ENCODE measurements around the gene FGD3. TPM values are rescaled to one million over a fixed set of nuclear protein-coding genes. Genes with fewer than 3 reads are reported as not detected.

Gene FGD3
- total and polyA plus RNA-seq, 2 experiments from 2014 or later = not detected

- TF ChIP-seq EZH2phosphoT487 (IDR thresholded peaks at IDR 0.05; ENCODE audit: insufficient read depth, low read depth) = no peak
- no peak for TF ChIP-seq EZH2 (IDR thresholded peaks at IDR 0.05; ENCODE audit: insufficient read depth, poor library complexity, severe bottlenecking)
- Histone ChIP-seq H3K9me3 (ENCODE audit: low read depth) (no peaks in the 10 kb centered on the region), H3K4me1 (ENCODE audit: insufficient read depth) (no peaks in the 10 kb centered on the region), H3K79me2 (ENCODE audit: insufficient read depth) (no peaks in the 10 kb centered on the region), H3F3A (ENCODE audit: insufficient read depth) (no peaks in the 10 kb centered on the region), H3K9ac (no peak overlapping the region), H2AFZ (no peak overlapping the region), H3K27me3 (replicated peaks; ENCODE audit: insufficient read depth) (no peaks in the 10 kb centered on the region), H3K4me2 (ENCODE audit: unreplicated experiment) (no peak overlapping the region), H3K9me2 (ENCODE audit: insufficient read depth) (no peaks in the 10 kb centered on the region), H3K36me3 (ENCODE audit: low read depth) (no peaks in the 10 kb centered on the region), H3K27ac (no peak overlapping the region), H4K20me1 (ENCODE audit: insufficient read depth) (no peaks in the 10 kb centered on the region), H3K4me3 (no peak overlapping the region)
- no peak for DNase-seq
- in situ Hi-C loops (cut with MboI) = no loop called here
- 79% methylated on average over 5 of the region's 5 CpGs for WGBS, 2 experiments (ENCODE audit: low coverage in 1 of 2, low lambda C conversion rate in 2 of 2, missing lambda C conversion rate in 2 of 2)
These were observed 106.5 kb downstream of the FGD3 start for GRCh38 chr9:93053781-93054331.

DNA sequence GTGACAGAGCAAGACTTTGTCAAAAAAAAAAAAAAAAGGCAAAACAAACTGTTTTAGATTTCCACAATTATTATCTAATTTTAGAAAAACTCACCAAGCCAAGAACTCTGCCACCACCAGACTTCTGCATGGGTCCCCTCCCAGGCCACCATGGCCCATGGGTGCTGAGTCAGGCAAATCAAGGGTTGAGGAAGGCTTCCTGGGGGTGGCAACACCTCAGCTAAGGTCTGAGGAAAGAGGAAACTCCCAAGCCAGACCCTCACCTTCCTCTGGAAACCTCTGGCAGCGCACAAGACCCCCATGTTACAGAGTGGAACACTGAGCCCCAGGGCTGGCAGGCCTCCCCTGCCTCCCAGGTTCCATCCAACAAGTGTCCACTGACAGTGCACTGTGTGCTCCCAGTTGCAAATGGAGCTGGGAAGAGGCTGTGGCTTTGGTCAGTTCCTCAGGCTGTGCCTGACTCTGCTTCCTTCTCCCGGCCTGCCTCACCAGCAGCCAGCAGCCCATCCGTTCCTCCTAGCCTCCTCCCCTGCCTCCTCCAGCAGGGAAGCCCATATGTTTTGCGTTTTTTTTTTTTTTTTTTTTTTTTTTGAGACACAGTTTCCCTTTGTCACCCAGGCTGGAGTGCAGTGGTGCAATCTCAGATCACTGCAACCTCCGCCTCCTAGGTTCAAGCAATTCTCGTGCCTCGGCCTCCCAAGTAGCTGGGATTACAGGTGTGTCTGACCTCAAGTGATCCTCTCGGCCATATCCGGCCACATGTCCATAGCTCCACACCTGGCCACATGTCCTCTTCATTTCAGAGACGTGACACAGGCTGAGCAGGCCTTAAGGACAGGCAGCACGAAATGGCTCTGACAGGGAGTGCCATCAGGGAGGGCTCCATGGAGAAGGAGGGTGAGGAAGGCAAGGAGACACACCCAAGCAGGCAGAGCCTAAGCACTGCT lies 107.7 kb downstream of the FGD3 start:
- Histone ChIP-seq H3K4me3 (no peak overlapping the region), H3K9ac (no peak overlapping the region), H3K9me3 (ENCODE audit: low read depth) (no peaks in the 10 kb centered on the region), H3K27ac (no peak overlapping the region), H3F3A (ENCODE audit: insufficient read depth) (no peaks in the 10 kb centered on the region), H3K4me2 (ENCODE audit: unreplicated experiment) (no peak overlapping the region), H3K79me2 (ENCODE audit: insufficient read depth) (no peaks in the 10 kb centered on the region), H3K9me2 (ENCODE audit: insufficient read depth) (no peaks in the 10 kb centered on the region), H4K20me1 (ENCODE audit: insufficient read depth) (no peaks in the 10 kb centered on the region), H2AFZ (no peak overlapping the region), H3K27me3 (replicated peaks; ENCODE audit: insufficient read depth) (no peaks in the 10 kb centered on the region), H3K36me3 (ENCODE audit: low read depth) (no peaks in the 10 kb centered on the region), H3K4me1 (ENCODE audit: insufficient read depth) (no peaks in the 10 kb centered on the region)
- DNase-seq = no peak
- WGBS, 2 experiments (ENCODE audit: low coverage in 1 of 2, low lambda C conversion rate in 2 of 2, missing lambda C conversion rate in 2 of 2) = 73% methylated on average over 10 to 11 of the region's 11 CpGs
- in situ Hi-C loops (cut with MboI) = no loop called here
- TF ChIP-seq EZH2phosphoT487 (IDR thresholded peaks at IDR 0.05; ENCODE audit: insufficient read depth, low read depth) (no peak), EZH2 (IDR thresholded peaks at IDR 0.05; ENCODE audit: insufficient read depth, poor library complexity, severe bottlenecking) (no peak)

- Histone ChIP-seq H3F3A (ENCODE audit: insufficient read depth) (no peaks in the 10 kb centered on the region), H3K36me3 (ENCODE audit: low read depth) (no peaks in the 10 kb centered on the region), H3K4me2 (ENCODE audit: unreplicated experiment) (no peak overlapping the region), H3K27ac (no peak overlapping the region), H3K9me2 (ENCODE audit: insufficient read depth) (no peaks in the 10 kb centered on the region), H2AFZ (no peak overlapping the region), H3K9ac (no peak overlapping the region), H3K79me2 (ENCODE audit: insufficient read depth) (no peaks in the 10 kb centered on the region), H3K27me3 (replicated peaks; ENCODE audit: insufficient read depth) (no peaks in the 10 kb centered on the region), H4K20me1 (ENCODE audit: insufficient read depth) (no peaks in the 10 kb centered on the region), H3K4me3 (no peak overlapping the region), H3K9me3 (ENCODE audit: low read depth) (no peaks in the 10 kb centered on the region), H3K4me1 (ENCODE audit: insufficient read depth) (peaks cover 8% of the 10 kb centered on the region; the same call in 1 of the 2 replicates)
- in situ Hi-C loops (cut with MboI) = no loop called here
- 82 to 84% methylated on average over 8 of the region's 8 CpGs for WGBS, 2 experiments (ENCODE audit: low coverage in 1 of 2, low lambda C conversion rate in 2 of 2, missing lambda C conversion rate in 2 of 2)
- no peak for TF ChIP-seq EZH2phosphoT487 (IDR thresholded peaks at IDR 0.05; ENCODE audit: insufficient read depth, low read depth)
- no peak for TF ChIP-seq EZH2 (IDR thresholded peaks at IDR 0.05; ENCODE audit: insufficient read depth, poor library complexity, severe bottlenecking)
- DNase-seq = no peak
These were observed 109.8 kb downstream of the FGD3 start for GRCh38 chr9:93057042-93057702.

DNA sequence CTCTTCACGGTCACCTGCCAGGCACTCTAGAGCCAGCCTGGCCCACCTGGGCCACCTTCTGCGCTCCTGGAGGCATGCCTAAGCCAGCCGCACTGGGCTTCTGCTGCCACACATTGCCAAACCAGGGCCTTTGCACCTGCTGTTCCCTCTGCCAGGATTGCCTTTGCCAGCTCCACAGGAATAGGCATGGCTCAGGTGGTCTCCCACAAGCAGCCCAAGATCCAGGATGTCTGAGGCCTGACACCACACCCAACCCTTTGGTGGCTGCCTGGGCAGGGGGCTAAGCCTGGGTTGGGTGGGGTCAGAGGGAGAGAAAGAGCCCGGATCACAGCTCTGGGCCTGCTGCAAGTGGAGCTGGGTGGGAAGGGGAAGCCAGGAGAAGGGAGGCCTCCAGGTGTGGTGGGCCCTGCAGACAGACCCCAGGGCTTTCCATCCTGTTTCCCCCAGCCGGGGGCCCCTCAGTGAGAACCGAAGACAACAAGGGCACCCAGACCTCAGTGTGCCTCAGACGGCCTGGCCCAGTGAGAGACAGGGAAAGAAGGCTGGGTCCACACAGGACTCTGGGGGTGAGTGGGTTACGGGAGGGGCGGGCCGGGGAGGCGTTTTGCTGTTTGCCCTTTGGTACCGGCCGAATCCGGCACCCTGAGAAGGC lies 110.5 kb downstream of the FGD3 start:
- Histone ChIP-seq H3K9me2 (ENCODE audit: insufficient read depth) (no peaks in the 10 kb centered on the region), H3K27ac (no peak overlapping the region), H3K4me2 (ENCODE audit: unreplicated experiment) (no peak overlapping the region), H3K9me3 (ENCODE audit: low read depth) (no peaks in the 10 kb centered on the region), H3K79me2 (ENCODE audit: insufficient read depth) (no peaks in the 10 kb centered on the region), H3K4me3 (no peak overlapping the region), H3K27me3 (replicated peaks; ENCODE audit: insufficient read depth) (no peaks in the 10 kb centered on the region), H4K20me1 (ENCODE audit: insufficient read depth) (no peaks in the 10 kb centered on the region), H3K9ac (no peak overlapping the region), H2AFZ (no peak overlapping the region), H3K36me3 (ENCODE audit: low read depth) (no peaks in the 10 kb centered on the region), H3K4me1 (ENCODE audit: insufficient read depth) (peaks cover 8% of the 10 kb centered on the region; the same call in 1 of the 2 replicates), H3F3A (ENCODE audit: insufficient read depth) (no peaks in the 10 kb centered on the region)
- TF ChIP-seq EZH2phosphoT487 (IDR thresholded peaks at IDR 0.05; ENCODE audit: insufficient read depth, low read depth) (no peak), EZH2 (IDR thresholded peaks at IDR 0.05; ENCODE audit: insufficient read depth, poor library complexity, severe bottlenecking) (no peak)
- no peak for DNase-seq
- WGBS, 2 experiments (ENCODE audit: low coverage in 1 of 2, low lambda C conversion rate in 2 of 2, missing lambda C conversion rate in 2 of 2) = 61 to 81% methylated on average over 10 to 14 of the region's 14 CpGs
- in situ Hi-C loops (cut with MboI) = no loop called here
